ENCODE measurements around the gene MRPS5. TPM values are rescaled to one million over a fixed set of nuclear protein-coding genes. Genes with fewer than 3 reads are reported as not detected.
"Not testable (repeated sequence)": the region's sequence is repeated elsewhere in the genome, so short reads cannot be mapped to it uniquely, and the experiment has no call there.

Gene MRPS5
- polyA plus RNA-seq, 2 donors: 46.5 to 52.9 TPM

- no peak overlapping the region for H3K4me3 ChIP-seq (ENCODE audit: low read depth in 1 of 2, low read length in 2 of 2)
- H3K27ac ChIP-seq (ENCODE audit: low read depth in 2 of 2, low read length in 1 of 2): peak overlapping the region; percentile 56 to 94
- H3K36me3 ChIP-seq (ENCODE audit: control insufficient read depth in 2 of 2, insufficient read depth in 2 of 2, low read length in 1 of 2): peaks cover 0 to 8% of the 10 kb centered on the region in 2 donors
- H3K4me1 ChIP-seq (ENCODE audit: control insufficient read depth in 2 of 2, insufficient read depth in 2 of 2, low read length in 1 of 2): peaks cover 9 to 26% of the 10 kb centered on the region in 2 donors
- H3K9me3 ChIP-seq (ENCODE audit: control insufficient read depth in 2 of 2, insufficient read depth in 1 of 2, low read depth in 1 of 2, low read length in 1 of 2): no peaks in the 10 kb centered on the region
- WGBS, 2 donors: 36 to 38% methylated on average over 7 of the region's 7 CpGs
- no peaks in the 10 kb centered on the region for H3K27me3 ChIP-seq (ENCODE audit: control insufficient read depth in 1 of 2, insufficient read depth in 2 of 2, low read length in 2 of 2)
Measured at GRCh38 chr2:95042472-95043271, 78.9 kb downstream of the MRPS5 start.

- Histone ChIP-seq H3K9me3 (ENCODE audit: control insufficient read depth in 2 of 2, insufficient read depth in 1 of 2, low read depth in 1 of 2, low read length in 1 of 2) (no peaks in the 10 kb centered on the region), H3K36me3 (ENCODE audit: control insufficient read depth in 2 of 2, insufficient read depth in 2 of 2, low read length in 1 of 2) (peaks cover 0 to 8% of the 10 kb centered on the region in 2 donors), H3K27me3 (ENCODE audit: control insufficient read depth in 1 of 2, insufficient read depth in 2 of 2, low read length in 2 of 2) (no peaks in the 10 kb centered on the region), H3K4me1 (ENCODE audit: control insufficient read depth in 2 of 2, insufficient read depth in 2 of 2, low read length in 1 of 2) (peaks cover 9 to 25% of the 10 kb centered on the region in 2 donors), H3K4me3 (ENCODE audit: low read depth in 1 of 2, low read length in 2 of 2) (no peak overlapping the region), H3K27ac (ENCODE audit: low read depth in 2 of 2, low read length in 1 of 2) (peak overlapping the region; percentile 56 to 94)
- 81% methylated on average over 11 of the region's 11 CpGs for WGBS, 2 donors
Measured at GRCh38 chr2:95041824-95042442, 79.7 kb downstream of the MRPS5 start.

- Histone ChIP-seq H3K27me3 (ENCODE audit: control insufficient read depth in 1 of 2, insufficient read depth in 2 of 2, low read length in 2 of 2) (no peaks in the 10 kb centered on the region), H3K27ac (ENCODE audit: low read depth in 2 of 2, low read length in 1 of 2) (peak overlapping the region; percentile 12 to 16), H3K9me3 (ENCODE audit: control insufficient read depth in 2 of 2, insufficient read depth in 1 of 2, low read depth in 1 of 2, low read length in 1 of 2) (no peaks in the 10 kb centered on the region), H3K36me3 (ENCODE audit: control insufficient read depth in 2 of 2, insufficient read depth in 2 of 2, low read length in 1 of 2) (peaks cover 0 to 6% of the 10 kb centered on the region in 2 donors), H3K4me1 (ENCODE audit: control insufficient read depth in 2 of 2, insufficient read depth in 2 of 2, low read length in 1 of 2) (peaks cover 9 to 25% of the 10 kb centered on the region in 2 donors), H3K4me3 (ENCODE audit: low read depth in 1 of 2, low read length in 2 of 2) (no peak overlapping the region)
- WGBS, 2 donors: 77 to 80% methylated on average over 10 of the region's 10 CpGs
Measured at GRCh38 chr2:95041060-95041823, 80.4 kb downstream of the MRPS5 start.

- Histone ChIP-seq H3K36me3 (ENCODE audit: control insufficient read depth in 2 of 2, insufficient read depth in 2 of 2, low read length in 1 of 2) (peaks cover 0 to 5% of the 10 kb centered on the region in 2 donors), H3K4me1 (ENCODE audit: control insufficient read depth in 2 of 2, insufficient read depth in 2 of 2, low read length in 1 of 2) (peaks cover 9 to 25% of the 10 kb centered on the region in 2 donors), H3K9me3 (ENCODE audit: control insufficient read depth in 2 of 2, insufficient read depth in 1 of 2, low read depth in 1 of 2, low read length in 1 of 2) (no peaks in the 10 kb centered on the region), H3K27me3 (ENCODE audit: control insufficient read depth in 1 of 2, insufficient read depth in 2 of 2, low read length in 2 of 2) (no peaks in the 10 kb centered on the region), H3K4me3 (ENCODE audit: low read depth in 1 of 2, low read length in 2 of 2) (no peak overlapping the region), H3K27ac (ENCODE audit: low read depth in 2 of 2, low read length in 1 of 2) (peak overlapping the region; percentile 7 to 52)
- WGBS, 2 donors: 72% methylated on average over 6 of the region's 6 CpGs
Measured at GRCh38 chr2:95040426-95040825, 81.2 kb downstream of the MRPS5 start.

GRCh38 chr2:95039978-95040377 lies 81.6 kb downstream of the MRPS5 start:
- WGBS, 2 donors: 86% methylated on average over 6 of the region's 6 CpGs
- Histone ChIP-seq H3K36me3 (ENCODE audit: control insufficient read depth in 2 of 2, insufficient read depth in 2 of 2, low read length in 1 of 2) (peaks cover 0 to 2% of the 10 kb centered on the region in 2 donors), H3K4me1 (ENCODE audit: control insufficient read depth in 2 of 2, insufficient read depth in 2 of 2, low read length in 1 of 2) (peaks cover 9 to 25% of the 10 kb centered on the region in 2 donors), H3K4me3 (ENCODE audit: low read depth in 1 of 2, low read length in 2 of 2) (no peak overlapping the region), H3K27ac (ENCODE audit: low read depth in 2 of 2, low read length in 1 of 2) (no peak overlapping the region), H3K9me3 (ENCODE audit: control insufficient read depth in 2 of 2, insufficient read depth in 1 of 2, low read depth in 1 of 2, low read length in 1 of 2) (no peaks in the 10 kb centered on the region), H3K27me3 (ENCODE audit: control insufficient read depth in 1 of 2, insufficient read depth in 2 of 2, low read length in 2 of 2) (no peaks in the 10 kb centered on the region)

GRCh38 chr2:95039363-95039762 lies 82.2 kb downstream of the MRPS5 start:
- Histone ChIP-seq H3K4me1 (ENCODE audit: control insufficient read depth in 2 of 2, insufficient read depth in 2 of 2, low read length in 1 of 2) (peaks cover 9 to 28% of the 10 kb centered on the region in 2 donors), H3K9me3 (ENCODE audit: control insufficient read depth in 2 of 2, insufficient read depth in 1 of 2, low read depth in 1 of 2, low read length in 1 of 2) (no peaks in the 10 kb centered on the region), H3K4me3 (ENCODE audit: low read depth in 1 of 2, low read length in 2 of 2) (no peak overlapping the region), H3K27me3 (ENCODE audit: control insufficient read depth in 1 of 2, insufficient read depth in 2 of 2, low read length in 2 of 2) (no peaks in the 10 kb centered on the region), H3K36me3 (ENCODE audit: control insufficient read depth in 2 of 2, insufficient read depth in 2 of 2, low read length in 1 of 2) (peaks cover 0 to 2% of the 10 kb centered on the region in 2 donors), H3K27ac (ENCODE audit: low read depth in 2 of 2, low read length in 1 of 2) (peak overlapping the region in 1 of 2 donors; percentile 42)
- 82 to 92% methylated on average over 1 of the region's 1 CpG for WGBS, 2 donors

GRCh38 chr2:95038635-95039298 lies 82.8 kb downstream of the MRPS5 start:
- H3K27ac ChIP-seq (ENCODE audit: low read depth in 2 of 2, low read length in 1 of 2): peak overlapping the region in 1 of 2 donors; percentile 22
- H3K4me1 ChIP-seq (ENCODE audit: control insufficient read depth in 2 of 2, insufficient read depth in 2 of 2, low read length in 1 of 2): peaks cover 8 to 30% of the 10 kb centered on the region in 2 donors
- 83 to 85% methylated on average over 4 of the region's 4 CpGs for WGBS, 2 donors
- H3K4me3 ChIP-seq (ENCODE audit: low read depth in 1 of 2, low read length in 2 of 2): no peak overlapping the region
- no peaks in the 10 kb centered on the region for H3K9me3 ChIP-seq (ENCODE audit: control insufficient read depth in 2 of 2, insufficient read depth in 1 of 2, low read depth in 1 of 2, low read length in 1 of 2)
- no peaks in the 10 kb centered on the region for H3K27me3 ChIP-seq (ENCODE audit: control insufficient read depth in 1 of 2, insufficient read depth in 2 of 2, low read length in 2 of 2)
- peaks cover 0 to 2% of the 10 kb centered on the region in 2 donors for H3K36me3 ChIP-seq (ENCODE audit: control insufficient read depth in 2 of 2, insufficient read depth in 2 of 2, low read length in 1 of 2)

GRCh38 chr2:95037841-95038585 lies 83.6 kb downstream of the MRPS5 start:
- H3K27me3 ChIP-seq (ENCODE audit: control insufficient read depth in 1 of 2, insufficient read depth in 2 of 2, low read length in 2 of 2); H3K4me3 ChIP-seq (ENCODE audit: low read depth in 1 of 2, low read length in 2 of 2); H3K36me3 ChIP-seq (ENCODE audit: control insufficient read depth in 2 of 2, insufficient read depth in 2 of 2, low read length in 1 of 2); H3K9me3 ChIP-seq (ENCODE audit: control insufficient read depth in 2 of 2, insufficient read depth in 1 of 2, low read depth in 1 of 2, low read length in 1 of 2): not testable (repeated sequence)
- 83 to 86% methylated on average over 3 of the region's 3 CpGs for WGBS, 2 donors
- Histone ChIP-seq H3K27ac (ENCODE audit: low read depth in 2 of 2, low read length in 1 of 2) (peak overlapping the region in 1 of 2 donors; percentile 55), H3K4me1 (ENCODE audit: control insufficient read depth in 2 of 2, insufficient read depth in 2 of 2, low read length in 1 of 2) (peaks cover 3 to 26% of the 10 kb centered on the region in 2 donors)
